T-helper 1 cell treated with Interleukin-12 subunit alpha and Interleukin-12 subunit beta and Interleukin-4 antibody, amounts not matched to agents 30 ng/mL and 1 ng/mL, for 36 hours (primary cell): Measurements from ENCODE around the gene CEACAM20. TPM values are rescaled to one million over a fixed set of nuclear protein-coding genes. Genes with fewer than 3 reads are reported as not detected.
"Not testable (repeated sequence)": the region's sequence is repeated elsewhere in the genome, so short reads cannot be mapped to it uniquely, and the experiment has no call there.

ENCODE experiments used
- intact Hi-C: fragments of 100-400 bp; cut with micrococcal nuclease; formaldehyde crosslinking; loops from one replicate; pipeline ENCODE4 v1.15.1; 2024
- total RNA-seq: library from RNA; stranded (reverse); gene quantifications from 2 replicates; pipeline ENCODE4 v1.2.3, GENCODE V29; 2022

The CEACAM20 gene
- total RNA-seq, 1 donor from 2014 or later: not detected

DNA sequence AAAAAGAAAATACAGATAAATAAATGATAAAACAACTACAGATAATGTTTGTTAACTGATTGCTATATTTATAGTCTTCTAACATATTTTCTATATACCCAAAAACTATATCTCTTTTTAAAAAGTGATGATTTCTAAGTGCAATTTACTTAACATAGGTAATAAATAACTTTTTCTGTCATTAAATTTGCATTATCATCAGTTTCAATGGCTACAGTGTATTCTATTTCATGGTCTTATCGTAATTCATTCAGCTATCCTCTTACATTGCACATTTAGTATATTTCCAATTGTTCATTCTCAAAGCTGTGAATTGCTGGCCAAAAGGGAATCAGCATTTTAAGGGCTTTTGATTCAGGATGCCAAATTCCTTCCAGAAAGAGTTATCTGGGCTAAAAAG lies 32.8 kb downstream of the CEACAM20 start:
- intact Hi-C loops: no loop called here

DNA sequence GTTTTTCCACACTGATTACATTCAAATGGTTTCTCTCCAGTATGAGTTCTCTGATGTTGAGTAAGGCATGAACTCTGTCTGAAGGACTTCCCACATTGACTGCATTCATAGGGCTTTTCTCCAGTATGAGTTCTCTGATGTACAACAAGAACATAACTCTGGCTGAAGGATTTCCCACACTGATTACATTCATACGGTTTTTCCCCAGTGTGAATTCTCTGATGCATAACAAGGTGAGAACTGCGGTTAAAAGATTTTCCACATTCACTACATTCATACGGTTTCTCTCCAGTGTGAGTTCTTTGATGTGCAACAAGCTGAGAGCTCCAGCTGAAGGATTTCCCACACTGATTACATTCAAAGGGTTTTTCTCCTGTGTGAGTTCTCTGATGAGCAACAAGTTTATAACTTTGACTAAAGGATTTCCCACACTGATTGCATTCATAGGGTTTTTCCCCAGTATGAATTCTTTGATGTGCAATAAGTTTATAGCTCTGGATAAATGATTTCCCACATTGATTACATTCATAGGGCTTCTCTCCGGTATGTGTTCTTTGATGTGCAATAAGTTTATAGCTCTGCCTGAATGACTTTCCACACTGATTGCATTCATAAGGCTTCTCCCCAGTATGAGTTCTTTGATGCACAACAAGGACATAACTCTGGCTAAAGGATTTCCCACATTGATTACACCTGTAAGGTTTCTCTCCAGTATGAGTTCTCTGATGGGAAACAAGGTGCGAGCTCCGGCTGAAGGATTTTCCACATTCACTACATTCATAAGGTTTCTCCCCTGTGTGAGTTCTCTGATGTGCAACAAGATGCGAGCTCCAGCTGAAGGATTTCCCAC lies 52.7 kb downstream of the CEACAM20 start:
- intact Hi-C loops: no loop called here

DNA sequence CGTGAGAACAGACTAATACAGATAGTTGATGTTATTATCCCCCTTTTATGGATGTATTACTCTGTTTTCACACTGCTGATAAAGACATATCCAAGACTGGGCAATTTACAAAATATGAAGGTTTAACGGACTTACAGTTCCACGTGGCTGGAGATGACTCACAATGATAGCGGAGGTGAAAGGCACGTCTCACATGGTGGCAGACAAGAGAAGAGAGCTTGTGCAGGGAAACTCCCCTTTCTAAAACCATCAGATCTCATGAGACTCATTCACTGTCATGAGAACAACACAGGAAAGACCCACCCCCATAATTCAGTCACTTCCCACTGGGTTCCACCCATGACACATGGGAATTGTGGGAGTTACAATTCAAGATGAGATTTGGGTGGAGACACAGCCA lies 60.7 kb downstream of the CEACAM20 start:
- intact Hi-C loops: not testable (repeated sequence)

DNA sequence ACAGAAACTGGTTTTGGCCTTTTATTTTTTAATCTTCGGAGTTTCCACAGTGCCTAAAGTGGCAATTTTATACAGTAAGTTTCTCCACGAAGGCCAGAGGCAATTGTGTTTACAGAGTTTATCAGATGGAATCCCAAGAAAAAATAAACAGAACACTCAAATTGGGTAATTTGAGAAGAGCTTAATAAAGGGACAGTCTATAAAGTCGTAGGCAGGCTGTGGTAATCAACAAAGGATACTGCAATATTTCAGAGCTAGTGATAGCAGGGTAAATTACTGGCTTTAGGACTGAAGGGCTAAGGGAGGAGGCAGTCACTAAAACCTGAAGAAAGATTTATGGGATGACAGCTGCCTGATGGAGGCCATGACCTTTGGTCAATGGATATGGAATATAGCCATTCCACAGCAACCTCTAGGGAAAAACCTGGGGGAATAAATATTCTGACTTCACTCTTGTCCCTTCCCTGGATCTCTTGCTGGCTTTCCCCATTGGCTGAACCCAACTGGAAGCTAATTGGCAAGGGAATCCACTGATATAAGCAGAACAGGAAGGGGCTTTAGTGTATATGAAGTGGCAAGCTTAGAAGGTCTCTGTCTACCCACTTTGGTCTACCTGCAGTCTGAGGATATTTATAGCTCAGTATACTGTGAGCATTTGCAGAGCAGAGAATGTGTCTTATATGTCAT lies 66.7 kb downstream of the CEACAM20 start:
- intact Hi-C loops: not testable (repeated sequence)

Other genes with a start within 250 kb of the CEACAM20 start
- gene ZNF235, start 224.7 kb downstream of the CEACAM20 start, total RNA-seq: 5.8 and 6.5 TPM in 2 replicates
- gene ZNF112, start 173.0 kb downstream of the CEACAM20 start, total RNA-seq: not detected in 2 replicates
- gene ZNF285, start 128.1 kb downstream of the CEACAM20 start, total RNA-seq: 0.05 TPM in 1 of 2 replicates, not detected in the other
- gene ZNF229, start 81.2 kb downstream of the CEACAM20 start, total RNA-seq: 0.05 and 0.44 TPM in 2 replicates
- gene ZNF180, start 29.2 kb downstream of the CEACAM20 start, total RNA-seq: 9.9 and 11.3 TPM in 2 replicates
- gene IGSF23, start 83.9 kb upstream of the CEACAM20 start, total RNA-seq: not detected in 2 replicates
- gene PVR, start 114.2 kb upstream of the CEACAM20 start, total RNA-seq: 5.3 and 5.7 TPM in 2 replicates
- 0.37 and 0.78 TPM in 2 replicates for gene CEACAM19, start 141.8 kb upstream of the CEACAM20 start, total RNA-seq
- not detected in 2 replicates for gene CEACAM16, start 169.5 kb upstream of the CEACAM20 start, total RNA-seq
- 195 and 197 TPM in 2 replicates for gene BCL3, start 219.0 kb upstream of the CEACAM20 start, total RNA-seq
- gene CBLC, start 248.2 kb upstream of the CEACAM20 start, total RNA-seq: not detected in 2 replicates